H9 (cell line): ENCODE data around the gene SPEF2. TPM values are rescaled to one million over a fixed set of nuclear protein-coding genes. Genes with fewer than 3 reads are reported as not detected.

Experiments
- DNase-seq: peaks from one replicate; pipeline ENCODE4 v3.0.0-alpha.2; 2017
- H2AFZ ChIP-seq: one replicate; pipeline ENCODE4 v1.6.1; 2013; ENCODE audit warnings: mild to moderate bottlenecking, low read length, control low read depth, moderate library complexity
- H2AK5ac ChIP-seq: 2 replicates; pipeline ENCODE4 v1.6.1; 2013; ENCODE audit warnings: low read length, control low read depth, mixed read lengths; ENCODE audit not compliant: insufficient read length
- H2BK120ac ChIP-seq: one replicate; pipeline ENCODE4 v1.6.1; 2013; ENCODE audit warnings: low read depth, mild to moderate bottlenecking, low read length, control low read depth, inconsistent platforms; ENCODE audit not compliant: poor library complexity, severe bottlenecking
- H2BK12ac ChIP-seq: 2 replicates; pipeline ENCODE4 v1.6.1; 2013; ENCODE audit warnings: low read length, control low read depth, mixed read lengths, low read depth; ENCODE audit not compliant: insufficient read length
- H2BK15ac ChIP-seq: 2 replicates; pipeline ENCODE4 v1.6.1; 2013; ENCODE audit warnings: low read depth, low read length, control low read depth
- H2BK20ac ChIP-seq: one replicate; pipeline ENCODE4 v1.6.1; 2013; ENCODE audit warnings: low read depth, mild to moderate bottlenecking, low read length, control low read depth, inconsistent platforms; ENCODE audit not compliant: poor library complexity, severe bottlenecking
- H2BK5ac ChIP-seq: 2 replicates; pipeline ENCODE4 v1.6.1; 2013; ENCODE audit warnings: low read length, control low read depth, mixed read lengths; ENCODE audit not compliant: insufficient read length
- H3K14ac ChIP-seq: 2 replicates; pipeline ENCODE4 v1.6.1; 2013; ENCODE audit warnings: low read length, control low read depth; ENCODE audit not compliant: insufficient read depth
- H3K18ac ChIP-seq: 2 replicates; pipeline ENCODE4 v1.6.1; 2013; ENCODE audit warnings: low read depth, mild to moderate bottlenecking, mixed read lengths, low read length, control low read depth; ENCODE audit not compliant: insufficient read length
- H3K23ac ChIP-seq: 2 replicates; pipeline ENCODE4 v1.6.1; 2013; ENCODE audit warnings: low read length, control low read depth, mixed read lengths, low read depth; ENCODE audit not compliant: insufficient read length
- H3K23me2 ChIP-seq: 2 replicates; pipeline ENCODE4 v1.6.1; 2013; ENCODE audit warnings: low read depth, mild to moderate bottlenecking, mixed read lengths, low read length, control low read depth; ENCODE audit not compliant: insufficient read length, poor library complexity, severe bottlenecking
- H3K27ac ChIP-seq: 2 replicates; pipeline ENCODE4 v1.5.1; 2013; ENCODE audit warnings: low read length, control low read depth, mixed read lengths, low read depth; ENCODE audit not compliant: insufficient read length
- H3K27me3 ChIP-seq: 2 replicates; pipeline ENCODE4 v1.6.1; 2013; ENCODE audit warnings: low read length, control low read depth, inconsistent platforms; ENCODE audit not compliant: insufficient read depth
- H3K4ac ChIP-seq: 2 replicates; pipeline ENCODE4 v1.6.1; 2013; ENCODE audit warnings: low read depth, mild to moderate bottlenecking, control low read depth, inconsistent platforms, low read length, moderate library complexity
- H3K4me1 ChIP-seq: 2 replicates; pipeline ENCODE4 v1.6.1; 2013; ENCODE audit warnings: low read length, control low read depth, inconsistent platforms; ENCODE audit not compliant: insufficient read depth
- H3K4me2 ChIP-seq: 2 replicates; pipeline ENCODE4 v1.6.1; 2013; ENCODE audit warnings: low read length, control low read depth, mixed read lengths; ENCODE audit not compliant: insufficient read length, insufficient read depth
- H3K56ac ChIP-seq: 2 replicates; pipeline ENCODE4 v1.6.1; 2013; ENCODE audit warnings: low read depth, mild to moderate bottlenecking, mixed read lengths, low read length, control low read depth; ENCODE audit not compliant: insufficient read length
- H3K79me1 ChIP-seq: 2 replicates; pipeline ENCODE4 v1.6.1; 2013; ENCODE audit warnings: low read depth, mild to moderate bottlenecking, moderate library complexity, low read length, control low read depth, inconsistent platforms; ENCODE audit not compliant: insufficient read depth, poor library complexity, severe bottlenecking
- H3K79me2 ChIP-seq: 2 replicates; pipeline ENCODE4 v1.6.1; 2013; ENCODE audit warnings: low read length, control low read depth, inconsistent platforms; ENCODE audit not compliant: insufficient read depth
- H3K9ac ChIP-seq: 2 replicates; pipeline ENCODE4 v1.6.1; 2013; ENCODE audit warnings: low read length, control low read depth, mixed read lengths; ENCODE audit not compliant: insufficient read length; ENCODE audit errors: extremely low read depth
- H3K9me3 ChIP-seq: one replicate; pipeline ENCODE4 v1.6.1; 2013; ENCODE audit warnings: low read depth, low read length, inconsistent platforms; ENCODE audit not compliant: control insufficient read depth
- H3T11ph ChIP-seq: one replicate; pipeline ENCODE4 v1.6.1; 2013; ENCODE audit warnings: mild to moderate bottlenecking, low read length, control low read depth, inconsistent platforms
- H4K20me1 ChIP-seq: one replicate; pipeline ENCODE4 v1.6.1; 2013; ENCODE audit not compliant: control insufficient read depth, insufficient read length, insufficient read depth
- H4K5ac ChIP-seq: 2 replicates; pipeline ENCODE4 v1.6.1; 2013; ENCODE audit warnings: low read depth, mild to moderate bottlenecking, mixed read lengths, low read length, control low read depth; ENCODE audit not compliant: insufficient read length
- H4K8ac ChIP-seq: replicated peaks from 2 replicates; pipeline ENCODE4 v1.6.1; 2013; ENCODE audit warnings: low read length, control low read depth, mixed read lengths, low read depth; ENCODE audit not compliant: insufficient read length
- H4K91ac ChIP-seq: 2 replicates; pipeline ENCODE4 v1.6.1; 2013; ENCODE audit warnings: low read depth, mild to moderate bottlenecking, moderate library complexity, mixed read lengths, low read length, control low read depth; ENCODE audit not compliant: insufficient read length
- H3K27ac Mint-ChIP-seq, 3 experiments: 2 replicates in 2 of 3; 3 replicates in 1 of 3; pipeline ENCODE4 v1.8.0; 2020 to 2021; ENCODE audit warnings: mixed read lengths in 3 of 3, mild to moderate bottlenecking in 1 of 3, moderate library complexity in 1 of 3
- H3K27me3 Mint-ChIP-seq: 2 replicates; pipeline ENCODE4 v1.8.0; 2021; ENCODE audit warnings: low read depth, mild to moderate bottlenecking, moderate library complexity, mixed read lengths
- H3K36me3 Mint-ChIP-seq, 3 experiments: 2 replicates in 2 of 3; 3 replicates in 1 of 3; pipeline ENCODE4 v1.8.0; 2020 to 2021; ENCODE audit warnings: low read depth in 3 of 3, mixed read lengths in 3 of 3; ENCODE audit not compliant: insufficient read depth in 1 of 3
- H3K4me1 Mint-ChIP-seq, 2 experiments: 2 replicates each; pipeline ENCODE4 v1.8.0; 2020; ENCODE audit warnings: mixed read lengths in 2 of 2
- H3K4me3 Mint-ChIP-seq, 2 experiments: 2 replicates in 1 of 2; 3 replicates in 1 of 2; pipeline ENCODE4 v1.8.0; 2020 to 2021; ENCODE audit warnings: mild to moderate bottlenecking in 2 of 2, mixed read lengths in 2 of 2, moderate library complexity in 1 of 2
- H3K9me3 Mint-ChIP-seq, 2 experiments: 2 replicates in 1 of 2; 3 replicates in 1 of 2; pipeline ENCODE4 v1.8.0; 2020; ENCODE audit warnings: mild to moderate bottlenecking in 2 of 2, mixed read lengths in 2 of 2, moderate library complexity in 1 of 2
- CTCF ChIP-seq: fragments of 200-600 bp; sonication (generic); conservative IDR thresholded peaks from 3 replicates; pipeline ENCODE4 v1.8.0; 2021; ENCODE audit warnings: antibody characterized with exemption, mild to moderate bottlenecking
- total RNA-seq: library from RNA; stranded (reverse); gene quantifications from 2 replicates; pipeline ENCODE4 v1.2.1, GENCODE V29; 2021

The SPEF2 gene
- total RNA-seq, 1 experiment from 2014 or later = 1.0 TPM

- H3K27me3 Mint-ChIP-seq = peaks cover 4% of the 10 kb centered on the region
- Histone ChIP-seq H3K27ac (no peak overlapping the region), H4K8ac (no peak overlapping the region), H3K56ac (no peak overlapping the region), H3K4me2 (no peak overlapping the region), H4K5ac (no peak overlapping the region), H2BK5ac (no peak overlapping the region), H3K9me3 (no peaks in the 10 kb centered on the region), H2AK5ac (no peak overlapping the region), H3K18ac (no peak overlapping the region), H4K91ac (no peak overlapping the region), H3K14ac (no peak overlapping the region), H3K4me1 (no peaks in the 10 kb centered on the region; the same call in 1 of the 2 replicates), H2BK12ac (no peak overlapping the region), H3K79me2 (no peaks in the 10 kb centered on the region), H4K20me1 (no peaks in the 10 kb centered on the region), H3K23ac (no peak overlapping the region), H3K79me1 (no peaks in the 10 kb centered on the region), H2BK120ac (no peak overlapping the region), H3K27me3 (no peaks in the 10 kb centered on the region), H2BK15ac (no peak overlapping the region), H3K4ac (no peak overlapping the region), H2BK20ac (no peak overlapping the region), H2AFZ (no peak overlapping the region), H3T11ph (no peak overlapping the region), H3K23me2 (no peaks in the 10 kb centered on the region), H3K9ac (no peak overlapping the region)
- peaks cover 13 to 17% of the 10 kb centered on the region in 2 experiments for H3K4me1 Mint-ChIP-seq
- H3K9me3 Mint-ChIP-seq = no peaks in the 10 kb centered on the region
- H3K36me3 Mint-ChIP-seq = no peaks in the 10 kb centered on the region
- TF ChIP-seq CTCF = no peak
- H3K4me3 Mint-ChIP-seq = no peak overlapping the region
- DNase-seq = no peak
- H3K27ac Mint-ChIP-seq = no peak overlapping the region
Observed at GRCh38 chr5:35659556-35659955, 41.9 kb downstream of the SPEF2 start.
